H1 (cell line): Measurements from ENCODE around the gene MYMX. TPM values are rescaled to one million over a fixed set of nuclear protein-coding genes. Genes with fewer than 3 reads are reported as not detected.

Experiments
- CTCF ChIA-PET: fragments of 300-600 bp; sonication (Branson Sonifier 250); formaldehyde crosslinking; loops from one replicate; lab custom pipeline; 2021; ENCODE audit not compliant: partially characterized antibody; lab: Charles Lee
- POLR2A ChIA-PET: fragments of 300-600 bp; sonication (Branson Sonifier 250); formaldehyde crosslinking; loops from one replicate; lab custom pipeline; 2021; ENCODE audit warnings: inconsistent platforms; ENCODE audit not compliant: partially characterized antibody; lab: Charles Lee
- DNase-seq, 2 experiments: peaks; one replicate each; pipeline versions ENCODE4 v3.0.0 to v3.0.0-alpha.2; 2010 to 2022; ENCODE audit warnings: low spot score in 2 of 2, low read depth in 1 of 2, mixed read lengths in 1 of 2
- FAIRE-seq: peaks from 2 replicates; lab custom pipeline; 2011; peaks lifted over from hg19 to GRCh38; lab: Jason Lieb, UNC
- H2AFZ ChIP-seq: 2 replicates; pipeline ENCODE4 v1.8.1; 2012; ENCODE audit warnings: low read length, inconsistent platforms
- H2AK5ac ChIP-seq: 2 replicates; pipeline ENCODE4 v1.6.1; 2013; ENCODE audit warnings: low read depth, low read length
- H2BK120ac ChIP-seq: replicated peaks from 2 replicates; pipeline ENCODE3; 2013; ENCODE audit warnings: low read depth, low read length, inconsistent platforms
- H2BK12ac ChIP-seq: 2 replicates; pipeline ENCODE4 v1.6.1; 2013; ENCODE audit warnings: low read depth, low read length
- H2BK15ac ChIP-seq: 2 replicates; pipeline ENCODE4 v1.6.1; 2013; ENCODE audit warnings: low read length
- H2BK20ac ChIP-seq: 2 replicates; pipeline ENCODE4 v1.6.1; 2013; ENCODE audit warnings: low read length
- H2BK5ac ChIP-seq: 2 replicates; pipeline ENCODE4 v1.6.1; 2013; ENCODE audit warnings: low read depth, low read length
- H3K14ac ChIP-seq: 2 replicates; pipeline ENCODE4 v1.6.1; 2013; ENCODE audit warnings: inconsistent platforms; ENCODE audit not compliant: insufficient read length
- H3K18ac ChIP-seq: 2 replicates; pipeline ENCODE4 v1.6.1; 2013; ENCODE audit warnings: low read length; ENCODE audit errors: extremely low read depth
- H3K23ac ChIP-seq: 2 replicates; pipeline ENCODE4 v1.6.1; 2013; ENCODE audit warnings: inconsistent platforms; ENCODE audit not compliant: insufficient read length
- H3K23me2 ChIP-seq: 2 replicates; pipeline ENCODE4 v1.6.1; 2013; ENCODE audit warnings: low read depth, low read length
- H3K27ac ChIP-seq: 2 replicates; pipeline ENCODE4 v1.6.1; 2011; ENCODE audit warnings: low read depth, low read length, inconsistent platforms
- H3K27me3 ChIP-seq, 4 experiments: replicated peaks in 1 of 4; 1 replicate in 1 of 4; 2 replicates in 3 of 4; pipeline versions ENCODE4 v1.6.1 to v1.8.1; 2011 to 2013; ENCODE audit warnings: low read length in 3 of 4, mild to moderate bottlenecking in 3 of 4, inconsistent platforms in 2 of 4, mixed read lengths in 2 of 4, moderate library complexity in 1 of 4; ENCODE audit not compliant: control insufficient read depth in 3 of 4, insufficient read depth in 3 of 4; ENCODE audit errors: extremely low read depth in 1 of 4
- H3K36me3 ChIP-seq, 4 experiments: 2 replicates each; pipeline versions ENCODE4 v1.6.1 to v1.8.1; 2011 to 2013; ENCODE audit warnings: mild to moderate bottlenecking in 4 of 4, low read length in 3 of 4, moderate library complexity in 2 of 4, control low read depth in 1 of 4, inconsistent platforms in 1 of 4; ENCODE audit not compliant: insufficient read depth in 4 of 4, control insufficient read depth in 2 of 4
- H3K4ac ChIP-seq: replicated peaks from 2 replicates; pipeline ENCODE3; 2013; ENCODE audit warnings: low read length, low read depth, mixed read lengths, inconsistent platforms; ENCODE audit not compliant: insufficient read length
- H3K4me1 ChIP-seq, 4 experiments: replicated peaks in 1 of 4; 1 replicate in 1 of 4; 2 replicates in 3 of 4; pipeline versions ENCODE4 v1.6.1 to v1.8.1; 2011 to 2013; ENCODE audit warnings: low read length in 3 of 4, inconsistent platforms in 2 of 4, mixed read lengths in 1 of 4; ENCODE audit not compliant: insufficient read depth in 4 of 4, control insufficient read depth in 3 of 4
- H3K4me2 ChIP-seq, 2 experiments: 2 replicates each; pipeline versions ENCODE4 v1.6.1 to v1.8.1; 2011 to 2013; ENCODE audit warnings: low read depth in 2 of 2, low read length in 2 of 2, control low read depth in 1 of 2, inconsistent platforms in 1 of 2, mild to moderate bottlenecking in 1 of 2; ENCODE audit not compliant: insufficient read depth in 1 of 2
- H3K4me3 ChIP-seq, 4 experiments: fragments of 200-600, 300-600 bp in 1 of 4; sonication (generic), shearing (Covaris generic), sonication (Bioruptor Twin) in 1 of 4; 2 replicates each; pipeline versions ENCODE4 v1.5.1 to v1.8.1; 2011 to 2016; ENCODE audit warnings: low read length in 4 of 4, low read depth in 3 of 4, control low read depth in 2 of 4, inconsistent platforms in 2 of 4, mild to moderate bottlenecking in 2 of 4, mixed read lengths in 1 of 4, moderate library complexity in 1 of 4; ENCODE audit not compliant: insufficient read depth in 2 of 4; ENCODE audit errors: extremely low read depth in 1 of 4
- H3K56ac ChIP-seq: replicated peaks from 2 replicates; pipeline ENCODE3; 2013; ENCODE audit warnings: low read depth, mild to moderate bottlenecking, mixed read lengths, low read length, inconsistent platforms; ENCODE audit not compliant: insufficient read length
- H3K79me1 ChIP-seq: 2 replicates; pipeline ENCODE4 v1.6.1; 2013; ENCODE audit warnings: low read depth, low read length, control low read depth
- H3K79me2 ChIP-seq, 2 experiments: 2 replicates each; pipeline versions ENCODE4 v1.6.1 to v1.8.1; 2012 to 2013; ENCODE audit warnings: low read length in 2 of 2, mild to moderate bottlenecking in 2 of 2, inconsistent platforms in 1 of 2; ENCODE audit not compliant: insufficient read depth in 2 of 2, control insufficient read depth in 1 of 2
- H3K9ac ChIP-seq, 4 experiments: replicated peaks in 1 of 4; 1 replicate in 1 of 4; 2 replicates in 3 of 4; pipeline versions ENCODE4 v1.6.1 to v1.8.1; 2011 to 2013; ENCODE audit warnings: low read depth in 3 of 4, low read length in 3 of 4, control low read depth in 2 of 4, mild to moderate bottlenecking in 2 of 4, moderate library complexity in 2 of 4, inconsistent platforms in 1 of 4; ENCODE audit errors: extremely low read depth in 1 of 4
- H3K9me3 ChIP-seq, 2 experiments: 2 replicates each; pipeline versions ENCODE4 v1.6.1 to v1.8.1; 2012 to 2013; ENCODE audit warnings: mild to moderate bottlenecking in 2 of 2, moderate library complexity in 2 of 2, control low read depth in 1 of 2, inconsistent platforms in 1 of 2, low read depth in 1 of 2, low read length in 1 of 2, mixed read lengths in 1 of 2; ENCODE audit not compliant: insufficient read depth in 2 of 2
- H4K20me1 ChIP-seq, 2 experiments: replicated peaks in 1 of 2; 2 replicates each; pipeline versions ENCODE3 to v1.8.1; 2011 to 2013; ENCODE audit warnings: inconsistent platforms in 2 of 2, low read length in 2 of 2, mild to moderate bottlenecking in 1 of 2; ENCODE audit not compliant: insufficient read depth in 2 of 2, control insufficient read depth in 1 of 2
- H4K5ac ChIP-seq: 2 replicates; pipeline ENCODE4 v1.6.1; 2013; ENCODE audit warnings: low read length, low read depth, mixed read lengths, inconsistent platforms; ENCODE audit not compliant: insufficient read length
- H4K8ac ChIP-seq: 2 replicates; pipeline ENCODE4 v1.8.0; 2013; ENCODE audit warnings: mild to moderate bottlenecking, moderate library complexity, low read length, inconsistent platforms; ENCODE audit not compliant: insufficient read depth; ENCODE audit errors: extremely low read depth
- H4K91ac ChIP-seq: replicated peaks from 2 replicates; pipeline ENCODE3; 2013; ENCODE audit warnings: low read length, mixed read lengths, inconsistent platforms; ENCODE audit not compliant: insufficient read length
- ASH2L ChIP-seq: fragments of 200-600, 300-600 bp; sonication (generic); IDR thresholded peaks from one replicate; pipeline ENCODE4 v1.7.1; 2017; ENCODE audit warnings: low read length
- CREB1 ChIP-seq: IDR thresholded peaks from 2 replicates; pipeline ENCODE4 v1.6.1; 2012; ENCODE audit warnings: inconsistent platforms
- POU5F1 ChIP-seq: IDR thresholded peaks from 2 replicates; pipeline ENCODE4 v1.6.1; 2011; ENCODE audit warnings: low read depth, mild to moderate bottlenecking, low read length, moderate library complexity
- RAD21 ChIP-seq, 2 experiments: IDR thresholded peaks in 1 of 2; conservative IDR thresholded peaks in 1 of 2; 2 replicates each; pipeline ENCODE4 v1.6.1; 2011; ENCODE audit warnings: low read depth in 2 of 2, low read length in 2 of 2, improper control_type of control experiment in 1 of 2, inconsistent platforms in 1 of 2, mild to moderate bottlenecking in 1 of 2, moderate library complexity in 1 of 2
- SIN3A ChIP-seq, 2 experiments: IDR thresholded peaks in 1 of 2; conservative IDR thresholded peaks in 1 of 2; 2 replicates each; pipeline ENCODE4 v1.6.1; 2011 to 2012; ENCODE audit warnings: low read length in 2 of 2, improper control_type of control experiment in 1 of 2, low read depth in 1 of 2, mild to moderate bottlenecking in 1 of 2
- SP4 ChIP-seq: IDR thresholded peaks from 2 replicates; pipeline ENCODE4 v1.6.1; 2012; ENCODE audit warnings: low read length, inconsistent platforms
- WGBS, 2 experiments: shearing (Covaris generic) in 1 of 2; methylation state at CpG; one replicate each; pipeline versions ENCODE4 v1.1.6 to v1.1.7; 2013 to 2015; ENCODE audit warnings: low lambda C conversion rate in 2 of 2, mixed read lengths in 2 of 2, inconsistent platforms in 1 of 2, low coverage in 1 of 2, missing lambda C conversion rate in 1 of 2; ENCODE audit not compliant: insufficient replicate concordance in 2 of 2, insufficient coverage in 1 of 2, insufficient read length in 1 of 2; ENCODE audit errors: extremely low coverage in 1 of 2, missing lambda C conversion rate in 1 of 2; 5-methylcytosine and 5-hydroxymethylcytosine counted together
- polyA plus RNA-seq, 7 experiments: library from polyadenylated mRNA; depleted of rRNA in 3 of 7; stranded (reverse) in 5 of 7; unstranded in 2 of 7; fragments of >200 nt in 5 of 7; fragments of 200-250 nt in 2 of 7; gene quantifications; 1 replicate in 5 of 7; 2 replicates in 1 of 7; 4 replicates in 1 of 7; pipeline versions ENCODE4 v1.2.1 to v1.2.3, GENCODE V29; 2011 to 2013; ENCODE audit warnings: missing spikeins in 2 of 7, mixed read lengths in 2 of 7
- total RNA-seq: library from RNA; stranded (reverse); fragmentation: NEBNext Ultra II Directional; extraction: Animal tissue kit (Norgen Biotek cat#: 25700); gene quantifications from 2 replicates; pipeline ENCODE4 v1.2.1, GENCODE V29; 2021
- TF ChIP-seq, protein P1 (sequence below): IDR thresholded peaks from 2 replicates; pipeline ENCODE4 v1.6.1; 2011; ENCODE audit warnings: low read depth, mild to moderate bottlenecking, low read length; ENCODE audit not compliant: insufficient read depth

The MYMX gene
- total and polyA plus RNA-seq, 2 of the 8 experiments (the other 6 are each of a cell fraction or from before 2014, with no cell fraction given): 4.7 to 6.9 TPM

DNA sequence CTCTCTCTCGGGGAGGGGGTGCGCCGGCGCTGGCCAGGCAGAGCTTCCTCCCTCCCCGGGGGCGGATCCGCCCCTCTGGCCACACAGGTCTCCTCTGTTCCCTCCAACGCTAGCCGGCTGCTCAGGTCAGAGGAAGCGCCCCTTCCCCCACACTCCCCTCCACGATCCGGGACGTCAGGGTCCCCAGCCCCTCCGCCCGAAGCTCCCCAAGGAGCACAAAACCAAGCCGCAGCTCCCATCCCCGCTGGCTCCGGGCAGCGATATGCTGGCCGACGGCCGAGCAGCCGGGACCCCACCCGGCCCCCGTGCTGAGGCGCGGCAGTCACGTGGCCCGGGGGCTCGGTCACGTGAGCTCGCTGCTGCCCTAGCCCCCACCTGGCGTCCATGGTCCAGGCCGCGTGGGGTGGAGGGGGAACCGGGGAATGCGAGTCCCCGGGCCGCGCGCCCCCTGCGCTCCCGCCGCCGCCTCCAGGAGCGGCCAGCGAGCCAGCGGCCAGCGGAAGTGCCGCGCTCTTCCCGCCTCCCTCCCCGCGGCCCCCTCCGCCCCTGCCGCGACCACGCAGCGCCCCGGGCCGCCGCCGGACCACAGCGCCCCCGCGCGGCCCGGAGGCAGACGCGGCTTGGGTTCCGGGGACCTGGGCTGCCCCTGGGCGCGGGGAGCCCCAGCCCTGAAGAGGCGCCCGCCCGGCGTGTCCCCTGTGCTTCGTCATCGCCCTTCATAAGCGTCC lies 40.5 kb downstream of the MYMX start, which contains the start of gene SLC35B2:
SLC35B2 (minus strand) TSS at position 504 of the 728 bp plus-strand sequence; CDS start at position 386, 118 bp downstream.
- peak within 1 kb of the TSS; percentile 54 for H3K4ac ChIP-seq
- peaks cover 0 to 18% of the 10 kb centered on the region in 2 experiments for H4K20me1 ChIP-seq
- peak within 1 kb of the TSS; percentile 93 for H3K56ac ChIP-seq
- H3K79me2 ChIP-seq: peaks cover 0 to 17% of the 10 kb centered on the region in 2 experiments; a peak in 2 of 4 replicates
- H4K8ac ChIP-seq: peak within 1 kb of the TSS; percentile 89
- DNase-seq (peak in 1 of 2 experiments; percentile 85), FAIRE-seq (no peak)
- H3K79me1 ChIP-seq: no peaks in the 10 kb centered on the region
- H3K36me3 ChIP-seq: peaks cover 19 to 40% (median 37%) of the 10 kb centered on the region in 4 experiments
- H3K23ac ChIP-seq: no peak within 1 kb of the TSS
- no peak within 1 kb of the TSS; the same call in 1 of the 2 replicates for H2BK20ac ChIP-seq
- ChIA-PET POLR2A (interaction anchor here (0.7 to 15.1 kb wide), 44 partner anchors 10 to 628 kb away, joined by 3 to 581 read pairs (median 5); partner anchors contain the start of genes AARS2, CAPN11, CDC5L and GTPBP2), CTCF (interaction anchor here (0.8 to 4.8 kb wide), 31 partner anchors 10 to 161 kb away, joined by 3 to 48 read pairs (median 4); partner anchors contain the start of genes CAPN11, HSP90AB1, SLC29A1 and TMEM151B)
- H2BK5ac ChIP-seq: peak within 1 kb of the TSS; percentile 92
- H3K4me3 ChIP-seq: peak within 1 kb of the TSS; percentile 67 to 85 (median 75)
- peak within 1 kb of the TSS; percentile 58 to 82 for H3K4me2 ChIP-seq
- no peaks in the 10 kb centered on the region for H3K9me3 ChIP-seq
- H3K4me1 ChIP-seq: peaks cover 1 to 20% (median 7%) of the 10 kb centered on the region in 4 experiments; a peak in 6 of 7 replicates
- no peak within 1 kb of the TSS for H2BK120ac ChIP-seq
- H4K91ac ChIP-seq: peak within 1 kb of the TSS; percentile 58
- peak within 1 kb of the TSS; percentile 34; the same call in 1 of the 2 replicates for H2BK15ac ChIP-seq
- WGBS, 2 experiments: 4% methylated on average over 22 of the region's 80 CpGs; no CpG with 5 or more reads in 1 of the 2 experiments
- H3K27me3 ChIP-seq: no peaks in the 10 kb centered on the region
- peak within 1 kb of the TSS; percentile 91 for H3K18ac ChIP-seq
- peak within 1 kb of the TSS; percentile 47; the same call in 1 of the 2 replicates for H2AFZ ChIP-seq
- H3K9ac ChIP-seq: peak within 1 kb of the TSS; percentile 74 to 86 (median 81)
- peak within 1 kb of the TSS; percentile 88 for H3K27ac ChIP-seq
- H2AK5ac ChIP-seq: no peak within 1 kb of the TSS
- peak within 1 kb of the TSS; percentile 48 for H3K14ac ChIP-seq
- H3K23me2 ChIP-seq: peaks cover 11% of the 10 kb centered on the region
- H4K5ac ChIP-seq: peak within 1 kb of the TSS; percentile 98
- H2BK12ac ChIP-seq: peak within 1 kb of the TSS; percentile 78; the same call in 1 of the 2 replicates
- TF ChIP-seq CREB1 (peak; percentile 37; the same call in 1 of the 2 replicates), SIN3A (conservative IDR thresholded peaks at IDR 0.05 in 1 of 2, IDR thresholded peaks at IDR 0.05 in 1 of 2; ENCODE audit: low read depth in 1 of 2, low read length in 2 of 2) (peak; percentile 37 to 90; a peak in 2 of 4 replicates), SP4 (peak; percentile 94; the same call in 1 of the 2 replicates), ASH2L (peak; percentile 87), POU5F1 (no peak), RAD21 (IDR thresholded peaks at IDR 0.05 in 1 of 2, conservative IDR thresholded peaks at IDR 0.05 in 1 of 2; ENCODE audit: low read depth in 2 of 2, low read length in 2 of 2) (peak; percentile 6 to 59; a peak in 3 of 4 replicates)
- TF ChIP-seq, protein P1, sequence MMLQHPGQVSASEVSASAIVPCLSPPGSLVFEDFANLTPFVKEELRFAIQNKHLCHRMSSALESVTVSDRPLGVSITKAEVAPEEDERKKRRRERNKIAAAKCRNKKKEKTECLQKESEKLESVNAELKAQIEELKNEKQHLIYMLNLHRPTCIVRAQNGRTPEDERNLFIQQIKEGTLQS: peak; percentile 98
